G401 (cell line): ENCODE results near the gene BHLHE40. TPM values are rescaled to one million over a fixed set of nuclear protein-coding genes. Genes with fewer than 3 reads are reported as not detected.
A peak's percentile ranks its signal among the peaks of the same experiment; 100 is the strongest.

ENCODE experiments used
- DNase-seq: peaks from one replicate; pipeline ENCODE4 v3.0.0-alpha.2; 2015; ENCODE audit warnings: low spot score
- in situ Hi-C: cut with HindIII; loops from 2 replicates; pipeline ENCODE4 v1.10.0; 2016; ENCODE audit warnings: low sequenced_read_pairs, mixed read lengths
- total RNA-seq: library from RNA; depleted of rRNA; stranded (reverse); fragments of >200 nt; shearing (Covaris generic); gene quantifications from 2 replicates; pipeline ENCODE4 v1.2.3, GENCODE V29; 2014; rRNA removed

Gene BHLHE40
- 6.6 and 7.2 TPM in 2 replicates for total RNA-seq

- in situ Hi-C loops, result no loop called here
- DNase-seq, result peak; percentile 47
Observed at GRCh38 chr3:4979428-4980228, at the start of gene BHLHE40. BHLHE40 (plus strand) TSS chr3:4979437; CDS start chr3:4979719, 282 bp downstream.

DNA sequence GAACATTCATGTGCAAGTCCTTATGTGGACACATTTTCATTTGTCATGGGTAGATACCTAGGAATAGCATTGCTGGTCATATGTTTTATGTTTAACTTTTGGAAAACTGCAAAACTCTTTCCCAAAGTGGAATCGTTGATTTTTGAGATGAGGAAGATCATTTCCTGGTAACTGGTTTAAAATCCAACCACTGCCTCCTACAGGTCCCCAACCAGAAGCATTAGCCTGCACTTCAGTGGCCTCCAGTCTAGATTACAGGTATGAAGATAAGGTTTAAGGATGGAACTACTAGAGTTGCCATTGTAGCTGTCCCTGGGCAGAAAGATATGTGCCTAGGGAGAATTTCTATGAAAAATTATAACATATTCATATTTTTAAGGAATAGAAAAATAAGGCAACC lies 48.7 kb upstream of the BHLHE40 start:
- in situ Hi-C loops, result no loop called here
- DNase-seq, result no peak

- in situ Hi-C loops, result no loop called here
- no peak for DNase-seq
Observed at GRCh38 chr3:4934050-4934449, 45.2 kb upstream of the BHLHE40 start.

DNA sequence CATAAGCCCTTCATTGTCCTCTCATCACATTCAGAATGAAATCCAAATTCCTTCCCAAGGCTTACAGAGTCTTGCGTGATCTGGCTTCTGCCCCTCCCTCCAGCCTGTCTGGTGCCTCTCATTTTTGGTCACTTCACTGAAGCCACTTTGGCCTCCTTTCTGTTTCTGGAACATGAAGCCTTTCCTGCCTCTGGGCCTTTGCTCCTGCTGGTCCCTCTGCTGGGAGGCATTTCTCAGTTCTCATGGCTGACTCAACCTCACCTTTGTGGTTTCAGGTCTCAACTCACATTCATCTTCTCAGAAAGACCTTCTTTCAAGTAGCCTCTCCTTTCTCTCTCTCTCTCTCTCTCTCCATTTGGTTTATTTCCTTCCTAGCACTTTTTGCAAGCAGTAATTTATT lies 43.9 kb upstream of the BHLHE40 start:
- in situ Hi-C loops, result no loop called here
- DNase-seq, result no peak

- in situ Hi-C loops, result no loop called here
- no peak for DNase-seq
Observed at GRCh38 chr3:4936982-4937614, 42.1 kb upstream of the BHLHE40 start.

DNA sequence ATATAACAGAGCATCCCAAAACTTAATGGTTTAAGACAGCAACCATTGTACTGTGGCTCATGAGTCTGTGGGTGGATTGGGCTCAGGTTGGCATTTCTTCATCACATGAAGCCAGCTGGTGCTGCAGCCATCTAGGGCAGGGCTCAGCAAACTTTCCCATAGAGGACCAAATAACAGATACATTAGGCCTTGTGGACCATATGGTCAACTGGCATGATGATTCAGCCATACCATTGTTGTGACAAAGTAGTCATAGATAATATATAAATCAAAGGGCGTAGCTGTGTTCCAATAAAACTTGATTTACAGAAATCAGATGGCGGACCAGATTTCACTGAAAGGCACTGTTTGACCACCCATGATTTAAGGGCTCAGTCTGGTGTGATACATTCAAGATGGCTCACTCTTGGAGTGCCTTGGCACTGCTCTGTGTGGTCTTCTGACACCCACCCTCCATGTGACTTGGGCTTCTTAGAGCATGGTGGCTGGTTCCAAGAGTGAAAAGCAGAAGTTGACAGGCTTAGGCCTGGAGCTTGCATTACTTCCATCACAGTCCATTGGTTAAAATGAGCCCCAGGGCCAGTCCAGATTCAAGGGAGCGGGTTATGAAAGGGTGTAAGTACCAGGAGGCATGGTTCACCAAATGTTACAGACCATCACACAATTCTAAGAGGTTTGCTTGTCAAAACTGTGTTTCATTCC lies 40.8 kb upstream of the BHLHE40 start:
- no peak for DNase-seq
- in situ Hi-C loops, result no loop called here

GRCh38 chr3:4939276-4939675 lies 40.0 kb upstream of the BHLHE40 start:
- in situ Hi-C loops, result no loop called here
- DNase-seq, result no peak

DNA sequence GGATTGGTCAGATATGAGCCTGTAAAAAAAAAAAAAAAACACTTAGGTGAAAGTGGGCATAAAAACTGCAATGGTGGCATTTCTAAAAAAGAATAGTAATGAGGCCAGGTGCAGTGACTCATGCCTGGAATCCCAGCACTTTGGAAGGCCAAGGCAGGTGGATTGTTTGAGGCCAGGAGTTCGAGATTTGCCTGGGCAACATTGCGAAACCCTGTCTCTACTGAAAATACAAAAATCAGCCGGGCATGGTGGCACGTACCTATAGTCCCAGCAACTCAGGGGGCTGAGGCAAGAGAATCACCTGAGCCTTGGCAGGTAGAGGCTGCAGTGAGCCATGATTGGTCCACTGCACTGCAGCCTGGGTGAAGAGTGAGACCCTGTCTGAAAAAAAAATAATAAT lies 38.3 kb upstream of the BHLHE40 start:
- DNase-seq, result no peak
- in situ Hi-C loops, result no loop called here

GRCh38 chr3:4943549-4943948 lies 35.7 kb upstream of the BHLHE40 start:
- DNase-seq, result no peak
- in situ Hi-C loops, result no loop called here

GRCh38 chr3:4945324-4945723 lies 33.9 kb upstream of the BHLHE40 start:
- no peak for DNase-seq
- in situ Hi-C loops, result no loop called here

DNA sequence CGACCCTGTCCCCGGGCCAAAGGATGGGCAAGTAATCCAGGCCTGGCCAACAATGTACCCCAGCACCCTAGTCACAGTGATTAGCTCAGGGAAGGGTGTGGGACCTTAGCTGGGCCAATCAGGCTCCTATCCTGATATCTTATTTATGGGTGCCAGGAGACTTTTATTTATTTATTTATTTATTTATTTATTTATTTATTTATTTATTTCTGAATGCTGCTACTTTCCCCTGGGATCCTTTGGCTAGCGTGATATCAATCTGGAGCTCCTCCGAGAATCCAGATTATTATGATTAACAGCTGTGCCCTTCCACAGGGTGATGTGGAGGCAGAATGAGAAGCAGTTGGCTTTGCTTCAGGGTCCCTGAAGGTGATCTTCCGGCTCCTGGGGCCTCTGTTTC lies 32.2 kb upstream of the BHLHE40 start:
- no peak for DNase-seq
- in situ Hi-C loops, result no loop called here

DNA sequence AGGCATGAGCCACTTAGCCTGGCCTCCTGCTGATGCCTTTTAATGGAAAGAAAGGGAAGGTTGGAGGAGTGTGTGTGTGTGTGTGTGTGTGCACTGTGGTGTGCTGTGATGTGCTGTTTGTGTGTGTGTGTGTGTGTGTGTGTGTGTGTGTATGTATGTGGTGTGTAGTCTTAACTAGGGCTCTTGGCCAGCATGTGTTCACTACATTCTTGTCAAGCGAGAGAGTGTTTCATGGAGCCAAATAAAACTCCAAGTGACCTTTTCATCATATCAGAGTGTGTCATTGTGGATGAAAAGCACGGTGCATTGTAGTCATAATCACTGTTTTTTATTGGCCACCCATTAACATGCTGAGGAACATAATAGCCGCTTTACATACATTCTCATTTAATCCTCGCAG lies 30.8 kb upstream of the BHLHE40 start:
- DNase-seq, result no peak
- in situ Hi-C loops, result no loop called here

- no peak for DNase-seq
- in situ Hi-C loops, result no loop called here
Observed at GRCh38 chr3:4949004-4949403, 30.2 kb upstream of the BHLHE40 start.

GRCh38 chr3:4949659-4950058 lies 29.6 kb upstream of the BHLHE40 start:
- in situ Hi-C loops, result no loop called here
- no peak for DNase-seq

GRCh38 chr3:4950351-4950784 lies 28.9 kb upstream of the BHLHE40 start:
- no peak for DNase-seq
- in situ Hi-C loops, result no loop called here

DNA sequence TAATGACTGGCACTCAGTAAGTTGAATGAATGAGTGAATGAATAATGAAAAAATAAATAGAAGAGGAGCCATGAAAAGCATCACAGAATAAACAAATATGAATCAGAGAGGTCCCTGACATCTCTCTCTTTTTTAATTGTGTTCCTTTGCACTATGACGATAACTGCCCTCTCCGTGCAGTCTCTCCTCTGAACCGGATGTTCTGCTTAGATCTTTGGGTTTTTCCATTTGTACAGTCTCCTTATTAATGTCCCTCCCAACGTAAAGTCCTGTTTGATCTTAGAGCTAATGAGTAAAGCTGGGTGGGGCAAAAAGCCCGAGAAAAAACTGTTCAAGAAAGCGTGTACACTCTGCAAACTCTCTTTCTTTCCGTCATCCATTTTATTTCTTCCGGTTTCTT lies 28.3 kb upstream of the BHLHE40 start:
- DNase-seq, result no peak

GRCh38 chr3:4953119-4953518 lies 26.1 kb upstream of the BHLHE40 start:
- no peak for DNase-seq
- in situ Hi-C loops, result no loop called here

More for the DNA sequence above, 28.3 kb upstream of the BHLHE40 start:
- in situ Hi-C loops, result no loop called here

GRCh38 chr3:4954256-4955000 lies 24.8 kb upstream of the BHLHE40 start:
- no peak for DNase-seq
- in situ Hi-C loops, result no loop called here

GRCh38 chr3:4956099-4956498 lies 23.1 kb upstream of the BHLHE40 start:
- in situ Hi-C loops, result no loop called here
- no peak for DNase-seq

DNA sequence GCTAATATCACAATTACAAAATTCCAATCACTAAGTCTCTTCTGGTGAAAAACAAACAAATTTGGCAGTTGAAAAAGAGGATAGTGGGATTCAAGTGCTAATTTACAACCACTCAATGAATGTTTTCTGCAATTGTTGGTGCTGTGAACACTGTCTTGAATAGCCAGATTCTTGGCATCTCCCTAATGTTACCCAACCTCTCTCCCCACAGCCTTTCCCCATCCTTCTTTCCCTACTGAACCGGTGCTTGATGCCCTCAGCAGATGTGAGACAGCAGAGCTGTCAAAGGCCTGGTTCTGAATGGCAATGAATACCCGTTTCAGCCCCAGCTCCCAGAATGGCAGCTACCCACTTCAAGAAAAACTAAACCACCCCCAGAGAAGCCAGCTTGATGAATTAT lies 22.5 kb upstream of the BHLHE40 start:
- no peak for DNase-seq
- in situ Hi-C loops, result no loop called here
